SK-N-MC (cell line): ENCODE measurements around the gene ANHX.

Source experiments
- DNase-seq: peaks from one replicate; pipeline ENCODE4 v3.0.0-alpha.2; 2011; ENCODE audit warnings: low read depth, low spot score
- H3K27ac ChIP-seq: fragments of 200-600 bp; sonication (generic); 2 replicates; pipeline ENCODE4 v1.5.1; 2016; ENCODE audit warnings: mixed run types
- H3K36me3 ChIP-seq: fragments of 200-600 bp; sonication (generic); 2 replicates; pipeline ENCODE4 v1.6.1; 2017; ENCODE audit warnings: antibody characterized with exemption, low read length, mixed read lengths; ENCODE audit not compliant: insufficient read depth
- H3K4me3 ChIP-seq: fragments of 200-600 bp; sonication (generic); 2 replicates; pipeline ENCODE4 v1.5.1; 2016
- H3K9ac ChIP-seq: fragments of 200-600 bp; sonication (generic); 2 replicates; pipeline ENCODE4 v1.8.0; 2017; ENCODE audit warnings: mixed run types, mixed read lengths; ENCODE audit not compliant: insufficient read length
- H3K9me3 ChIP-seq: fragments of 200-600 bp; sonication (generic); 2 replicates; pipeline ENCODE4 v1.6.1; 2017; ENCODE audit warnings: low read depth, mild to moderate bottlenecking, antibody characterized with exemption, low read length, moderate library complexity, mixed read lengths
- EZH2 ChIP-seq: fragments of 200-600 bp; sonication (generic); IDR thresholded peaks from one replicate; pipeline ENCODE4 v1.6.1; 2017; ENCODE audit warnings: antibody characterized with exemption
- FOXP2 ChIP-seq: optimal IDR thresholded peaks from 2 replicates; pipeline ENCODE3; 2011; ENCODE audit warnings: mild to moderate bottlenecking, moderate library complexity; ENCODE audit not compliant: insufficient read depth; ENCODE audit errors: extremely low read length, control extremely low read depth
- POLR2AphosphoS5 ChIP-seq: IDR thresholded peaks from 2 replicates; pipeline ENCODE4 v1.6.1; 2012; ENCODE audit warnings: mild to moderate bottlenecking, low read depth, low read length, borderline replicate concordance

ANHX gene

GRCh38 chr12:133233006-133233405 lies 2.7 kb downstream of the ANHX start:
- no peak for TF ChIP-seq POLR2AphosphoS5
- no peak for TF ChIP-seq EZH2
- no peak for TF ChIP-seq FOXP2
- no peak overlapping the region for H3K9ac ChIP-seq
- H3K27ac ChIP-seq: no peak overlapping the region
- no peaks in the 10 kb centered on the region for H3K36me3 ChIP-seq
- no peak overlapping the region for H3K4me3 ChIP-seq
- DNase-seq: no peak
- no peaks in the 10 kb centered on the region for H3K9me3 ChIP-seq

DNA sequence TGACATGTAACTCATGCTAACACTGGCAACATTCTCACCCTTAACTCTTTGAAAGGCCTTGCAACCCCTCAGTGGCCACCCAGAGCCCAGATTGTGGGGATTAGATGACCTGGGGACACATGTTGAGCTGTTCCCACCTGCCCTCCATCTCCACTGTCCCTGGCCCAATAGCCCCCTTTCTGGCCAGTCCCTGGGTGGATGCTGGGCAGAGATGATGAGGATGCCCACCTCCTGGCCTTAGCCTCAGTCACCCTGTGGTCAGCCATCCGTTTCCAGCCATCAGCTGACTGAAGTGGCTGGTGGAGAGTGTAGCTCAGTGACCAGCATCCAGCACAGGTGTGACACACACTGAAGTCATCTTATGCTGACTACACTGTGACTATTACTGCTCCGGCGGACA lies 4.7 kb downstream of the ANHX start:
- H3K9me3 ChIP-seq: no peaks in the 10 kb centered on the region
- no peaks in the 10 kb centered on the region for H3K36me3 ChIP-seq
- no peak overlapping the region for H3K27ac ChIP-seq
- DNase-seq: no peak
- H3K9ac ChIP-seq: no peak overlapping the region
- TF ChIP-seq FOXP2: no peak
- no peak for TF ChIP-seq EZH2
- TF ChIP-seq POLR2AphosphoS5: no peak
- no peak overlapping the region for H3K4me3 ChIP-seq

DNA sequence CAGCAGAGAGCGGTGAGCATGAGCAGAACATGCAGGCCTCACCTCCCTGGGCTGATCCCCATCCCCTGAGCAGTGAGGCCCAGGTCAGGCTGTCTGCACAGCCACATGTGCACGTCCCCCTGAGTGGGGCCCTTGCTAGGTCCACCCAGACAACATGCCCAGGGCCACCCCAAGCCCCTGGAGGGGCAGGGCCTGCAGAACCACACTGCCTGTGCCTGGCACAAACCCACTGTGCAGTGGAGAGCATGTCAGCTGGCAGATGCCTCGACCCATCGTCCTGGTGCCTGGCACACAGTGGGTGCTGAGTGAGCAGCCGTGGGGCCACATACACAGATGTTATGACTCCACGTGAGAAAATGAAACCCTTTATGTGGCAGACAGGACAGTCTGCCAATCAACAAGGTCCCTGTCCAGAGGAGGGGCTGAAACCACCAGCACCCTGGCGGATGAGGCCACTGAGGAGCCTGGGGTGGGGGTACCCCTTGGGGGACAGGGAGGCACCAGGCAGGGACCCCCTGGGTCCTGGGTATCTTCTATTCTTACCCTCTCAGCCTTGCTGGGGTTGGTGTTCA lies 8.3 kb downstream of the ANHX start:
- Histone ChIP-seq H3K9me3 (peaks cover 4% of the 10 kb centered on the region; the same call in 1 of the 2 replicates), H3K9ac (no peak overlapping the region), H3K4me3 (no peak overlapping the region), H3K36me3 (no peaks in the 10 kb centered on the region), H3K27ac (no peak overlapping the region)
- DNase-seq: no peak
- TF ChIP-seq EZH2 (no peak), FOXP2 (no peak), POLR2AphosphoS5 (no peak)

DNA sequence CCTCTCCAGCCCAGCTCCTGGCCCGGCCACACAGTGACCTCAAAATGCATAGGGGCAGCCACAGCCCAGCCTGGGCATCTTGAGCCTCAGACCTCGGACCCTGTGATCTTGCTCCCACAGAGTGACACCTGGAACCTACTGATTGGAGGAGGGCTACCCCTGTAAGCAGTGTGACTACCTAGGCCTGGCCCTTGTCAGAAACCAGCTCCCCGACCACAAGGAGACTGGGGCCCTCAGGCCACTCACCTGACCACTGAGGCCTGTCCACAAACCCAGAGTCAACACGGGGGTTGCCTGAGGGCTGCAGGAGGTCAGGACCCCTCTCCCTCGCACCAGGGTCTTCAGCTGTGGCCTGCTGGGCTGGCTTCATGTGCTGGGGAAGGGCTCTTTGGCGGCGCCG lies 9.0 kb downstream of the ANHX start:
- DNase-seq: no peak
- TF ChIP-seq EZH2: no peak
- TF ChIP-seq POLR2AphosphoS5: no peak
- no peak for TF ChIP-seq FOXP2
- Histone ChIP-seq H3K27ac (no peak overlapping the region), H3K4me3 (no peak overlapping the region), H3K9ac (no peak overlapping the region), H3K36me3 (no peaks in the 10 kb centered on the region), H3K9me3 (peaks cover 6% of the 10 kb centered on the region; the same call in 1 of the 2 replicates)

DNA sequence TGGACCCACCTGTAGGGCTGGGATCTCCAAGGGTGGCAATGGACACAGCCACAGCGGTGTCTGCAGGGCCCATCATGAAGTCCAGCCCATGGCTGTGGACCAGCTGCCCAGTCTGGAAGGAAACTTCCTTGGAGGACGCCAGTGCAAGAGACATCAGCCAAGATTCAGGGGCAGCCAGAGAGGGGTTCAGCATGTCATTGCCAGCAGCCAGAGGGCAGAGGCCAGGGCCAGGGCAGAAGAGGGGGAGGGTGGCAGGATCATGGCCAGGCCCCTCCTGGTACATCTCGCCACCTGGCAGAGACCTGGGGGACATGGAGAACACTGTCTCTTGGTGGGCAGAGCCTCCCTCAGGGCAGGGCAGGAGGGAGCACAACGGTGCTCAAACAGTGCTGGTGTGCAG lies 10.2 kb downstream of the ANHX start:
- no peak for TF ChIP-seq POLR2AphosphoS5
- no peak for TF ChIP-seq FOXP2
- TF ChIP-seq EZH2: no peak
- no peak overlapping the region for H3K27ac ChIP-seq
- no peak overlapping the region for H3K4me3 ChIP-seq
- H3K9ac ChIP-seq: no peak overlapping the region
- H3K9me3 ChIP-seq: peaks cover 6% of the 10 kb centered on the region; the same call in 1 of the 2 replicates
- no peaks in the 10 kb centered on the region for H3K36me3 ChIP-seq
- no peak for DNase-seq

GRCh38 chr12:133222211-133222610 lies 13.5 kb downstream of the ANHX start:
- Histone ChIP-seq H3K4me3 (no peak overlapping the region), H3K9ac (no peak overlapping the region), H3K36me3 (no peaks in the 10 kb centered on the region), H3K9me3 (peaks cover 6% of the 10 kb centered on the region; the same call in 1 of the 2 replicates), H3K27ac (no peak overlapping the region)
- DNase-seq: no peak
- no peak for TF ChIP-seq EZH2

GRCh38 chr12:133221241-133221640 lies 14.4 kb downstream of the ANHX start:
- H3K4me3 ChIP-seq: no peak overlapping the region
- H3K9me3 ChIP-seq: peaks cover 6% of the 10 kb centered on the region; the same call in 1 of the 2 replicates
- H3K9ac ChIP-seq: no peak overlapping the region
- H3K27ac ChIP-seq: no peak overlapping the region
- no peak for DNase-seq
- H3K36me3 ChIP-seq: no peaks in the 10 kb centered on the region
- TF ChIP-seq FOXP2 (no peak), POLR2AphosphoS5 (no peak), EZH2 (no peak)

DNA sequence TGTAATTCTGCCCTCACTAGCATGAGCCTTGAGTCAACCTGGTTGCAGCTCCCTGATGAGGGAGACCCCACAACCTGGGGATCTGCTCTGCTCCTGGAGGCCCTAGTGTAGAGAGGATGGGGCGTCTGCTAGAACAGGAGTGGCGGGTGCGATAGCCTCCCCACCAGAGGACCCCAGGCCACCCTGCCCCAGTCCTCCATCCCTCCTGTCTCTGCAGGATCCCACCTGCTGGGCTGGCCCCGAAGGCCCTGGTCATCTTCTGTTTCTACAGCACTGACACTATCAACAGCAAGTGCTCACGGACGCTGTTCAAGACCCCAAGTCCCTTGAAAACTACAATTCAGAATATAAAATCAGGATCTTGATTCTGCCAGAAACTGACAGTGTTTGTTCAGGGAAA lies 15.2 kb downstream of the ANHX start:
- Histone ChIP-seq H3K9ac (no peak overlapping the region), H3K27ac (no peak overlapping the region), H3K4me3 (no peak overlapping the region), H3K9me3 (peaks cover 6% of the 10 kb centered on the region; the same call in 1 of the 2 replicates), H3K36me3 (no peaks in the 10 kb centered on the region)
- no peak for TF ChIP-seq POLR2AphosphoS5
- DNase-seq: no peak

GRCh38 chr12:133217219-133217618 lies 18.5 kb downstream of the ANHX start:
- H3K9me3 ChIP-seq: peaks cover under 1% of the 10 kb centered on the region; the same call in 1 of the 2 replicates
- H3K4me3 ChIP-seq: no peak overlapping the region
- no peak overlapping the region for H3K27ac ChIP-seq
- TF ChIP-seq POLR2AphosphoS5 (no peak), EZH2 (no peak), FOXP2 (no peak)
- no peak overlapping the region for H3K9ac ChIP-seq
- DNase-seq: no peak
- no peaks in the 10 kb centered on the region for H3K36me3 ChIP-seq

- Histone ChIP-seq H3K9me3 (no peaks in the 10 kb centered on the region; the same call in 1 of the 2 replicates), H3K4me3 (no peak overlapping the region), H3K27ac (no peak overlapping the region), H3K36me3 (no peaks in the 10 kb centered on the region), H3K9ac (no peak overlapping the region)
- TF ChIP-seq POLR2AphosphoS5 (no peak), FOXP2 (no peak), EZH2 (no peak)
- no peak for DNase-seq
These were observed 20.0 kb downstream of the ANHX start for GRCh38 chr12:133215724-133216123.
